Myocyte (in vitro differentiated cells): ENCODE data around the gene ROR2. TPM values are rescaled to one million over a fixed set of nuclear protein-coding genes. Genes with fewer than 3 reads are reported as not detected.
"Not testable (repeated sequence)": the region's sequence is repeated elsewhere in the genome, so short reads cannot be mapped to it uniquely, and the experiment has no call there.

Experiments used
- DNase-seq: peaks from one replicate; pipeline ENCODE4 v3.0.0-alpha.2; 2012; ENCODE audit warnings: low read depth
- polyA plus RNA-seq: library from polyadenylated mRNA; unstranded; fragments of >200 nt; gene quantifications from one replicate; pipeline ENCODE4 v1.2.1, GENCODE V29; 2012; ENCODE audit warnings: missing spikeins
- total RNA-seq: library from RNA; depleted of rRNA; stranded (reverse); fragments of >200 nt; gene quantifications from 2 replicates; pipeline ENCODE4 v1.2.3, GENCODE V29; 2014

The ROR2 gene
- total RNA-seq, result 0.05 TPM in 1 of 2 replicates, not detected in the other
- 0.37 TPM for polyA plus RNA-seq

DNA sequence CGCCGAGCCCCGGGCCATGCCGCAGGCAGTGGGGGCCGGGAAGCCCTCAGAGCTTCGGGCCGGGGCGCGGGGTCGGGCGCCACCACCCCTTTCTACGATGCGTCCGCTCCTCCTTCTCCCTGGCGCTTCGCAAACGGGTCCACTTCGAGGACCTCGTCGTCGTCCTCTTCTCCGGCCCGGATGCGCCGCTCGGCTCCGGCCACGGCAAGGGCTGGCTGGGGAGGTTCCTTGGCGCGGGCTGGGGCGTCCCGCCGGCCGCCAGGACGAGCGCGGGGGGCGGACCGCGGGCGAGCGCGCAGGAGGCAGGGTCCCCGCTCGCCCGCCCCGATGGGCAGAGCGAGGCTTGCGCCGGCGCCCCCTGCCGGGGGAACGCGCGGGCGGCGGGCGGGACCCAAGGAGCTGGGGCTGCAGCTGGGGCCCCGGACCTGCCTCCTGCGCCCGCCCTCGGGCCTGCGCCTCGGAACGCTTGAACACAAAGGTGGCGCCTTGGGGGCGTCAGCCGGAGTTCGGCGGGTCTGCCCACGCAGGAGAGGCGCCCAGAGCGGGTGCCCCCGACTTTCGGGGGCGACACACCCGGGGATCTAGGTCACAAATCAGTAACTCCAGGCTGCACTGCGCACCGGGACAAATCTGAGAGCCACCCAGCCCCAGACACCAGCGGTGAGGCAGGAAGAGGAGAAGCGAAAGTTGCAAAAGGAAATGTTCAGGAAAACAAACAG is at the start of gene ROR2:
Gene ROR2 (minus strand): TSS at position 283 of the 719 bp plus-strand sequence.
- no peak for DNase-seq

DNA sequence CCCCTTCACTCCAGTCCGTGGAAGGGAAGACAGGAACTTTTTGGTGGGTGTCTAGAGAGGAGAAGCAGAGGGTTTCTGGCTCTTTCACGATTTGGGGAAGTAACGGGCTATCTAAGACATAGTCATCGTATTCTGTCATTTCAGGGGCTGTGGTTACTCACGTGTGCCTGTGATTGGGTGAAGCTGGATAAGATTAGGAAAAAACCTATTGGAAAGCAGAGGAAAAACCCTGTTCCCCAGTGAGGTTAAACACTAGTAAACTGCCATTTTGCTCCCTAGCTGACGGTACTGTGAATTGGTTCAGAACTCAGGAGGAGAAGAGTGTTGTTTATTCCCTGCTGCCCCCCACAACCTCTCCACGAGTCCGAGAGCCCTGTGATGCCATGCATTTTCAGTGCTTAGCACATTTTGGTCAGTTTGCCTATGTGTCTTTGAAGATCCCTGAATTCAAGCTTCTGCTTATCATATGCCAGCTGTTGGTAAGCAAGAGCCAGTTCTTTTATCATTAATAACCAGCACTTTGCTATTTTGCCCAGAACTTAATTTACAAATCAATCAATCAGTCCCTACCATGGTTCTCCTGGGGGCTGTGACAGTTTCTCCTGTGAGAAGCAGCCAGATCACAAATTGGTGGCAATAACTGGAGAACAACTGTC is 45.1 kb upstream of the ROR2 start:
- no peak for DNase-seq

DNA sequence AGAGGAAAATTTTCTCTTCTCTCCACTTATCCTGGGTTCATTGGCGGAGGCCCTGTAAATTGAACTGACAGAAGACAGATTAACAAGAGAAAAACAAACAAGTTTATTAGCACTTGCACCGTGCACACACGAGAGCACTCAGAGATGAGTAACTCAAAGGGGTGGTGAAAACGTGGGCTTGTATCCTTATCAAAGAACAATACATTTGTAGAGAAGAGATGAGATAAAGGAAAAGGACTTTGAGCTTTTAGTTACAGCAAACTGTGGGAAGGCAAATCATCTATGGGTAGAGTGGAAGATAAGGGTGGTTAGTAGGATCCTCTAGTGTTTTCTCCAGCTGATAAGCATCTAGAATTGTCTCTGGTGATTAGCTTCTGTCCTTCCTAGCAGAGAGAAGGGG is 44.4 kb upstream of the ROR2 start:
- DNase-seq, result no peak

DNA sequence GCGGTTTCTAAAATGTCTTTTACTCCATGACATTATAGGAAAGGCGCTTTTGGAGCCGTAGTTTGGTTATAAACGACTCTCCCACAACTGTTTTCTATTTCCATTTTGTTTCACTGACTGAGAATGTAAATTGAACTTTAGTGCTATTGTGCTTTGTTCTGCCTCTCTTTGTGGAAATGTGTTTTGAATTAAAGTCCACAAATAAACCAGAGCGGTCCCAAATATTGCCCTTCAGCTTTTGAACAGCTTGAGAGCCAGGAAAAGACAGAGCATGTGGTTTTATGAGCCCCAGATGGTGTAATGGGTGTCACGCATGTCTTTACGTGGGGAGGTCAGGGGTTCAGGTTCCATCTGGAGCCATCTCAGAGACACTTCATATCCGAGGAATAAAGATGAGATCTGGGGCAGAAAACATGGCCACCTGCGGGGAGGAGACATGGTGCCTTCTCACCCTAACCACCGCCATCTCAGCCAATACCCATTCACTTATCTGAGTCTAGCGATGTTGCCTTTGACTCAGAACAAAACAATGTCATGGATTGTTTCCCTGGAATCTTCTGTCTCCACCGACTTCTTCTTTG is 42.5 kb upstream of the ROR2 start:
- no peak for DNase-seq

DNA sequence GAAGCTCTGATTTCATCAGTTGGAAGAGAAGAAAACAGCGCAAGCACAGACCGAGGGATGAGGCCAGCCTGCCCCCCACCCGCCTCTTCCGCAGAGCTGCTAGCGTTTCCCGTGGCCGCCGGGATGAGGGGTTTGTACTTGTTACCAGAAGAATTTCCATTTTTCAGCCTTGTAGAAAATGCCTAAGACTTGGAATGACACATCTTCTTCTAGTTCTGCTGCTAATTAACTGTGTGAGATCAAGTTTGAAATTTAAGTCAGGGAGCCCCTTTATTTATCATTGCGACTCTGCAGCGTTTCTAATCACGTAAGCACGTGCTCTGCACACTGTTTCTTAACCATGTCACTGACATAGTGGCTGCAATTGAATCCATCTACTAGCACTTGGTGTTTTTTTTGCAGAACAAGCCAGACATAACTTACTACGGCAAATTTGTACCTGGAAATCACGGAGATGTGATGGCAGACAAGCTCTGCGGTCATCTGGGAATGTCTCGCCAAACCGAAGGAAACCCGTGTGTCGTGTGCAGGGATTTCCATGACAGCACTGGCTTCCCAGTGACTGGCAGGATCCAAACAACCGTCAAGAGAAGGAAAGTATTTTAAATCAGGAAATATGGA is 41.8 kb upstream of the ROR2 start:
- DNase-seq, result no peak

DNA sequence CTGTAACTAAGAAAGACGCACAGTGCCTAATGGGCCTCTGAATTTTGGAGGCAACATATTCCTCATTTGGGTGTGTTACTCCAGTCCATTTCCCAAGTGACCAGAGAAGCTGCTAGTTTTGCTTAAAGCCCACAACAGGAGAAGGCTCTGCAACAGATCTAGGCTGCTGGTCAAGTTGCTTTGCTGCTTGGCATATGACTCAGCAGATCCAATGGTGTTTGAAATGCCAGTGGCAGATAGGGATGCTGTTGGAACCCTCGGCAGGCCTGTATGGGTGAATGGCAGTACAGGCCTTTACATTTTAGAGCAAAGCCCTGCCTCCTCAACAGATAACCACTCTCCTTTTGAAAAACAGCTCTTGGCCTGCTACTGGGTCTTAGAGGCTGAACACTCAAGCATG is 36.2 kb upstream of the ROR2 start:
- no peak for DNase-seq

DNA sequence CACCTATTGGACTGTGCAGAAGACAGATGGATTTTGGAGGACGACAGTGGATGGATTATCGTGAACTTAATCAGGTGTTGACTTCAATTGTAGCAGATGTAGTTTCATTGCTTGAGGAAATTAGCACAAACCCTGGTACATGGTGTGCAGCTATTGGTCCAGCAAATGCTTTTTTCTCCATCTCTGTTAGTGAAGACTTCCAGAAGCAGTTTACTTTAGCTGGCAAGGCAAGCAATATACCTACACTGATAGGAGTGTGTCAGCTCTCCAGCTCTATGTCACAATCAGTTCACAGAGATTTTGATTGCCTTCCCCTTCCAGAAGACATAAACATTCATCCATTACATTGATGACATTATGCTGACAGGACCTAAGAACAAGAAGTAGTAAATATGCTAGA is 35.7 kb upstream of the ROR2 start:
- DNase-seq, result no peak

DNA sequence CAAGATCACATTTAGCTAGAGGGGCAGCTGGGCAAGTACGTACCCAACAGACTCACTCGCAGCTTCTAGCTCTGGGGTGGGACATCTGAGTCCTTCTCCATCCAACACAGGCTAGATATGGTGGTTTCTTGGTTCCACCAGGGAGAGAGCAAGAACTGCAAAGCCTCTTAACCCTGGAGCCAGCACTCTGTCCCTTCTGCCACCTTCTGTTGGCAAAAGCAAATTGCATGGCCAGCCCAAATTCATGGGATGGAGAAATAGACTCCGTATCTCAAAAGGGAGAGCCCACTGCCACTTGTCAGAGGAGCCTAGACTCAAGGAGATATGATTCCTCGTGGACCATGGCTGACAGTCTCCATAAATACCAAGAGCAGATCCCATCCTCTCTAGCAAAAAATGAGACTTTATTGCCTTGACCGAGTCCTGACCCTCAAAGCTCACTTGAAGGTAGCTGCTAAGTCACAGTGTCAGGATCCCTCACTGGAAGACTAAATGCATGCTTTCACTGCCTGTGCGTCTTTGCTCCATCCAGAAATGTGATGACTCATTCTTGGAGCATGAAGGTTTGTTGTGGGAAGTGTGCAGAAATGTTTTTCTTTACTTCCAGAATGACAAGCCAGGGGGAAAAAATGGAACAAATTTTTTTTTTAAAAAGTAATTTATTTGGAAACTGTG is 28.8 kb upstream of the ROR2 start:
- peak; percentile 49 for DNase-seq

DNA sequence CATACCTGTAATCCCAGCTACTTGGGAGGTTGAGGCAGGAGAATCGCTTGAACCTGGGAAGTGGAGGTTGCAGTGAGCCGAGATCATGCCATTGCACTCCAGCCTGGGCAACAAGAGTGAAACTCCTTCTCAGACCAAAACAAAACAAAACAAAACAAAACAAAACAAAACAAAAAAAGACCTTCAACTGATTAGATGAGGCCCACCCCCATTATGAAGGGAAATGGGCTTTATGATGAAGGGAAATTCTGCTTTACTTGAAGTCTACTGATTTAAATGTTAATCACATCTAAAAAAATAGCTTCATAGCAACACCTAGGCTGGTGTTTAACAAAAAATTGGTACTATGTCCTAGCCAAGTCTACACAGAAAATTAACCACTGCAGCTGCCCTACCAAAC is 25.2 kb upstream of the ROR2 start:
- not testable (repeated sequence) for DNase-seq

DNA sequence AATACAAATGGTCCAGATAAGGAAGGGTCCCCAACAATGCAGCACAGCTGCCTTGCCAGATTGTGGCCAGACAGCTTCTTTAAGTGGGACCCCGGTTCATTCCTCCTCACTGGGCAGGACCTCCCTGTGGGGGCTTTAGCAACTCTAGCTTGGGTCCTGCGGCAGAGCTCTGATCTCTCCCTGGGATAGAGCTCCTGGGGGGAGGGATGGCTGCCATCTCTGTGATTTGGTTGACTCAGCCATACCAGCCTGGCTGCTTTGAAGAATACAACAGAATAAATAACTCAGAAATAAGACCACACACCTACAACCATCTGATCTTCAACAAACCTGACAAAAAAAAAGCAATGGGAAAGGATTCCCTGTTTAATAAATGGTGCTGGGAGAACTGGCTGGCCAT is 22.7 kb upstream of the ROR2 start:
- no peak for DNase-seq

DNA sequence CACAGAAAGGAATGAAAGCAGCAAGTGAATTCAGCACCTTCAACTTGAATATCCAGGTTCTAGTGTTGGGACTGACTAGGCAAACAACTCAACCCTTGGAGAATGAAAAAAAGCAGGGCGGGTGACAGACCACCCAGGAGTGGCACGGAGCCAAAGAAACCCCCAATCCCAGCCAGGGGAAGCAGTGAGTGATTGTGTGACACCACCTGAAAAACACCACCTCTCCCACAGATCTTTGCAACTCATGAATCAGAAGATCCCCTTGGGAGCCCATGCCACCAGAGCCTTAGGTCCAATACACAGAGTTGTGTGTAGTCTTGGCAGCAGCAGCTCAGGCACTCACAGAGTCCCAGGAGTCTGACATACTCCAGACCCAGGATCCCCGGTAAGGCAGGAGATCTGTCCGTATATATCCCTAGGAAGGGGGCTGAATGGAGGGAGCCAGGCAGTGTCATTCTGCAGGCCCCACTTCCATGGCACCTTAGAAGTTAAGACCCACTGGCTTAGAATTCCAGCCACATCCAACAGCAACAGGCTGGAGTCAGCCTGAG is 22.1 kb upstream of the ROR2 start:
- DNase-seq, result no peak

DNA sequence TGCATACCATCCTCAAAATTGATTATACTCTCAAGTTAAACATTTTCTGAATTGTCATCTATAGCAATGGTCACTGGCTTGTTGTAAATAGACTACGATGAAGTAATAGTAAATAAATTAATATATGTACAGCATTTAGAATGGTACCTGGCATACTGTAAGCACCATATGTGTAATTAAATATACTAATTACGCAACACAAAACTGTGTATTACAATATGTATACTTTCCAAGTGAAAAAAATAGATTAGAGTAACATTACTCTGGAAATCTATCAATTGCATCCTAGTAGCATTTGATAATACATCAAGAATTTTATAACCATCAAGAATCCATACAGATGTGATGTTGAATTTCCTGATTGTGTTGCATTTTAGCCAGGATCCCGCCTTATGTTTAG is 17.2 kb upstream of the ROR2 start:
- no peak for DNase-seq

DNA sequence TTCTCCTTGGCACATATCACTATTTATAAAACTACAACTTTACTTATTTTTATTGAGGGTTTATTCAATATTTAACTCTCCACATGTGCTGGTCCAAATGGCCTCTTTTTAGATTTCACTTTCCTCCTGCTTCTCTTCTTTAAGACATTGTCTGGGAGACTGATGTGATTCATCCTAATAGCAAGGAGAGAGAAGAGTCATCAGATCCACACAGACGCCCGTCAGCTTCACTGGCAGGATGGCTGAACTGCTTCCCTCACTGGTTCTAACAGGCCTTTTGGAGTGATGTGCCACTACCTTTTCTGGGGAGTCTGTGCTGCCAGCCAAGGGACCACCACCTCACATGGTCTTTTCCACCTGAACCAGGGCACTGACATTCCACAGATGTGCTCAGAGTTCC is 16.5 kb upstream of the ROR2 start:
- no peak for DNase-seq

DNA sequence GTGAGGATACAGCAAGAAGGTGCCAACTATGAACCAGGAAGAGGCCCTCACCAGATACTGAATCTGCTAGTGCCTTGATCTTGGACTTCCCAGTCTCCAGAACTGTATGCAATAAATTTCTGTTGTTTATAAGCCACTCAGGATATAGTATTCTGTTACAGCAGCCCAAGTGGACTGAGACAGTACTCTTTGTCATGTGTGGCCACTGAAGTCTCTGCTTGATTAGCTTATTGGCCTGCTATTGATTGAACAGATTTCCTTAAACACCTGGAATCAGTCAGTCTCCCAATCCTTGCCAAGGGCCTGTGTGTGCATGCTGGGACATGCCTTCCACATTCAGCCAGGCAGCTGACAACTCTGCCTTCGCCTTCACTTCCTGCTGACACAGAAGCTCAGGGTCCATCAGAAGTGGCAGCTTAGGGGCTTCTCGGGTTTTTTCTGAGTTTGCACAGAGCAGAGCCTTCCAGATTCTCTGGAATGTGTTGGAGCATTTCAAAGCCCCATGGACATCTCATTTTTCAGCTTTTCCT is 13.7 kb upstream of the ROR2 start:
- DNase-seq, result no peak

DNA sequence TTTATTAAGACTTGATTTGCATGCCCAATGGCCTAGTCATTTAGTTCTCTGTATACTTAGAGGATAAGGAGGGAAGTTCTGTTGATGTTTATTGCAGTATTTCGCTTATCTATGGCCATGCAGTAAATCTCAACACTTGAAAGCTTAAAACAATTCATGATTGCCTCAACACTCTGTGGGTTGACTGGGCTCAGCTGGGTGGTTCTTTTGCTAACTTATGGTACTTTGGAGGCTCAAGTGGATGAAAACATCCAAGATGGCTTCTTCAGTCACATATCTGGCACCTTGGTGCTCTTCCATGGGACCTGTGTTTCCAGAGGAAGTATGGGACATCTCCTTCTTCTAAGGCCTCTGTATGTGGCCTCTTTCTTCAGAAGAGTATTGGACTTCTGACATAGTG is 10.3 kb upstream of the ROR2 start:
- DNase-seq, result no peak

DNA sequence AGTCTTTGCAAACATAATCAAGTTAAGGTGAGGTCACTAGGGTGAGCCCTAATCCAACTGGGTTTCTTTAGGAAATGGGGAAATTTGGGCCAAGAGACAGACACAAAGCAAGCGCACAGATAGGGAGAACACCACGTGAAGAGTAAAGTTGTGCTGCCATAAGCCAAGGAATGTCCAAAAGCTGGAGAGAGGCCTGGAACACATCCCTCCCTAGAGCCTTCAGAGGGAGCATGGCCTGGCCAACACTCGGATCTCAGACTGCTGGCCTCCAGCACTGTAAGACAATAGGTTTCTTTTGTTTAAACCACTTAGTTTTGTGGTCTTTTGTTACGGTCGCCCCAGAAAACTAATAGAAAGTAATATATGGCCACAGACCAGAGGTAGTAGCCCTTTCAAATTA is 8.1 kb upstream of the ROR2 start:
- DNase-seq, result no peak

DNA sequence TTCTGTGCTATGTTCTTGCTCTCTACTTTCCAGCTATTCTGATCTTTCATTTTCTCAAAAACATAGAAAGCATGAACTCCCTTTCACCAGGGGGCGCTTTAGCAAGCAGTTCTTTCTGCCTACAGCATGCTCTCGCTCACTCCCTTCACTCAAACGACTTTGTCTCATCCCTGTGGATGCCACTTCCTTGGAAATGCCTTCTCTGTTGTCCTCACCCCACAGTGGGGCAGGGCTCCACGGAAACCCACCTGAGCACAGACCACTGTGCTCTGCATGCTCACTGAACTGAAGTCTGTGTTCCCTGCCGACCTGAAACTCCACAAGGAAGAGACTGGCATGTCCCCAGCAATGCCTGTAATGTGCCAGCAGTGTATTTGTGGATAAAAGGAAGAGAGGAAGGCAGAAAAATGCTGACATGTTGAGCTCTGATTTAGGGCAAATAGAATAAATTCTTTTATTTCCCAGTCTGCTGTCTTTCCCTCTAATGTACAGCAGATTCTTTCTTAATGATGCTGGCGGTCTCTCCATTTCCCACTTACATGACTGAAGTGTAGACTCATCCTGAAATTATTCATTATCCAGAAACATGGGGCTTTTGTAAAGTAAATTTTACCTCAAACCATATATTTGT is 4.9 kb upstream of the ROR2 start:
- peak; percentile 79 for DNase-seq

DNA sequence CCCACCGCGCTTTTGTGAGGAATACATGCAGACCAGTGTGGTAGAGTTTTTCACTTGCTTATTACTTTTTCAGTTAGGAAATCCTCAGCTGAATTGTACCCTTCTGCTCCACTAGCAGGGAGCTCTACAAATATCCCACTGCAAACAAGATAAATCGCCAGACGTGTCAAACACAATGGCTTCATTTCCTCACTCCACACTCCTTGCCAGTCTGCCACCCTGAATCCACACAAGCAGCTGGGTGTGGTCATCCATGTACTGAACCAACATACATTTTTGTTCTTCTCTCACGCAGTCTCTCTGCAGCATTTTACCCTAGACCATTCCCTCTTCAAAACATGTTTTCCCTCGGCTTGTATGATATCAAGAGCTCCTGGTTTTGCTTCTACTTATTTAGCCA is 3.7 kb upstream of the ROR2 start:
- DNase-seq, result no peak

DNA sequence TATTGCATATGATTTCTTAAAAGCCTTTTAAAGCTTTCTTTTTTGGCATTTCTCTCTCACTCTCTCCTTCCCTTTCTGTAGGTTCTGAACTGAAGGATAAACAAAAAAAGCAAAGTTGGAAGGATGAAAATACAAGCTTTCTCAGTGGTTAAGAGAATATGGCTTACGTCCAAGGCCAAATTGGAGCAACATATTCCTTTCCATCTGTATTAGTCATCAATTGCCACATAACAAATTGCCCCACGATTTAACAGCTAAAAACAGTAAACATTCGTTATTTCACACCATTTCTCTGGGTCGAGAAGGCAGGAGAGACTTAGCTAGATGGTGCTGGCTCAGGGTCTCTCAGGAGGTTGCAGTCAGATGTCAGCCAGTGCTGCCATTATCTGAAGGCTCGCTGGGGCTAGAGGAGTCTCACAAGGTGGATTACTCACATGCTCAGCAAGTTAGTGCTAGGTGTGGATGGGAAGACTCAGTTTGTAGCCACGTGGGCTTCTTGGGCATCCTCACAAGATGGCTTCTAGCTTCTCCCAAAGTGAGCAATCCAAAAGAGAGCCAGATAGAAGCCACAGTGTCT is 2.0 kb upstream of the ROR2 start:
- DNase-seq, result no peak

DNA sequence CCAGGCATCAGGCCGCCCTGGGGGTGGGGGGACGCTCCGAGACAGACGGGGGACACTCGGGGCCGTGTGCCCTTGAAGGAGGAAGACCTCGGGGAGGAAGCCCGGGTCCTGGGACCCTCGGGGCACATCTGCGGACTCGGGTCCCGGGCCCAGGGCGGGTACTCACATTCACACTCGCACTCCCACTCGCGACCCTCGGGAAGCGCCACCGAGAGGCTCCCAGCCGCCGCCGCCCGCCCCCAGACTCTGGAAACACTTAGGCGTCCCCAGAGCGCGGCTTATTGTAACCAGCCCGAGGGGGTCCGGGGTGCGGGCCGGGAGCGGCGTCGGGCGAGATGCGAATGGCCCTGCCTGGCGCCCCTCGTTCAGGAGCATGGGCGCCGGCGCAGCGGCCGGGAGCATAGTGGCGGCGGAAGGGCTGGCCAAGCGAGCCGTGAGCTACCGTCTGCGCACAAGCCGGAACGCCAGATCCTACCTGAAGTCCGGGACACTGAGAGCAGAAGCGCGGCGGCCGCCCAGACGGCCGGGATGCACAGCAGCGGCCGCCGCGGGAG is 559 bp downstream of the ROR2 start:
- no peak for DNase-seq
